ENCODE measurements around the gene VPS35. TPM values are rescaled to one million over a fixed set of nuclear protein-coding genes. Genes with fewer than 3 reads are reported as not detected.

The VPS35 gene
- total RNA-seq, 1 donor from 2014 or later, result 105 TPM

GRCh38 chr16:46712911-46713310 lies 23.9 kb upstream of the VPS35 start:
- no peak overlapping the region for H3K27ac Mint-ChIP-seq (ENCODE audit: unreplicated experiment)
- no peak for DNase-seq (ENCODE audit: low spot score)
- H3K27me3 Mint-ChIP-seq (ENCODE audit: low read depth), result peaks cover 2% of the 10 kb centered on the region
- no peak for TF ChIP-seq CTCF (IDR thresholded peaks at IDR 0.05)
- no peaks in the 10 kb centered on the region for H3K4me1 Mint-ChIP-seq (ENCODE audit: low read depth)
- H3K4me3 Mint-ChIP-seq (ENCODE audit: unreplicated experiment), result no peak overlapping the region
- H3K36me3 Mint-ChIP-seq (ENCODE audit: low read depth), result no peaks in the 10 kb centered on the region
- peaks cover 4% of the 10 kb centered on the region for H3K9me3 Mint-ChIP-seq (ENCODE audit: low read depth)

- Mint-ChIP-seq H3K4me3 (ENCODE audit: unreplicated experiment) (no peak overlapping the region), H3K27ac (ENCODE audit: unreplicated experiment) (no peak overlapping the region), H3K36me3 (ENCODE audit: low read depth) (no peaks in the 10 kb centered on the region), H3K9me3 (ENCODE audit: low read depth) (peaks cover 4% of the 10 kb centered on the region), H3K4me1 (ENCODE audit: low read depth) (no peaks in the 10 kb centered on the region), H3K27me3 (ENCODE audit: low read depth) (peaks cover 2% of the 10 kb centered on the region)
- DNase-seq (ENCODE audit: low spot score), result no peak
- no peak for TF ChIP-seq CTCF (IDR thresholded peaks at IDR 0.05)
These were observed 22.4 kb upstream of the VPS35 start for GRCh38 chr16:46711106-46712058.

GRCh38 chr16:46709469-46710005 lies 20.6 kb upstream of the VPS35 start:
- H3K36me3 Mint-ChIP-seq (ENCODE audit: low read depth), result no peaks in the 10 kb centered on the region
- no peak overlapping the region for H3K27ac Mint-ChIP-seq (ENCODE audit: unreplicated experiment)
- TF ChIP-seq CTCF (IDR thresholded peaks at IDR 0.05), result no peak
- no peak overlapping the region for H3K4me3 Mint-ChIP-seq (ENCODE audit: unreplicated experiment)
- H3K27me3 Mint-ChIP-seq (ENCODE audit: low read depth), result peaks cover 2% of the 10 kb centered on the region
- no peaks in the 10 kb centered on the region for H3K4me1 Mint-ChIP-seq (ENCODE audit: low read depth)
- DNase-seq (ENCODE audit: low spot score), result no peak
- H3K9me3 Mint-ChIP-seq (ENCODE audit: low read depth), result no peaks in the 10 kb centered on the region

GRCh38 chr16:46706642-46707041 lies 17.7 kb upstream of the VPS35 start:
- H3K36me3 Mint-ChIP-seq (ENCODE audit: low read depth), result no peaks in the 10 kb centered on the region
- no peak for TF ChIP-seq CTCF (IDR thresholded peaks at IDR 0.05)
- no peaks in the 10 kb centered on the region for H3K9me3 Mint-ChIP-seq (ENCODE audit: low read depth)

GRCh38 chr16:46702030-46702429 lies 13.1 kb upstream of the VPS35 start:
- DNase-seq (ENCODE audit: low spot score), result no peak
- no peaks in the 10 kb centered on the region for H3K27me3 Mint-ChIP-seq (ENCODE audit: low read depth)
- TF ChIP-seq CTCF (IDR thresholded peaks at IDR 0.05), result no peak
- H3K27ac Mint-ChIP-seq (ENCODE audit: unreplicated experiment), result no peak overlapping the region
- H3K36me3 Mint-ChIP-seq (ENCODE audit: low read depth), result peaks cover under 1% of the 10 kb centered on the region
- no peaks in the 10 kb centered on the region for H3K4me1 Mint-ChIP-seq (ENCODE audit: low read depth)
- H3K9me3 Mint-ChIP-seq (ENCODE audit: low read depth), result no peaks in the 10 kb centered on the region
- no peak overlapping the region for H3K4me3 Mint-ChIP-seq (ENCODE audit: unreplicated experiment)

More at GRCh38 chr16:46706642-46707041, 17.7 kb upstream of the VPS35 start:
- H3K27ac Mint-ChIP-seq (ENCODE audit: unreplicated experiment), result no peak overlapping the region
- no peaks in the 10 kb centered on the region for H3K4me1 Mint-ChIP-seq (ENCODE audit: low read depth)
- DNase-seq (ENCODE audit: low spot score), result no peak
- no peak overlapping the region for H3K4me3 Mint-ChIP-seq (ENCODE audit: unreplicated experiment)
- H3K27me3 Mint-ChIP-seq (ENCODE audit: low read depth), result peaks cover 2% of the 10 kb centered on the region
